ENCODE data around the gene EDEM2. TPM values are rescaled to one million over a fixed set of nuclear protein-coding genes. Genes with fewer than 3 reads are reported as not detected.

Gene EDEM2
- total and polyA plus RNA-seq, 2 donors (not counting 1 experiment from before 2014, with no cell fraction given), result 28.1 to 30.4 TPM

GRCh38 chr20:35133735-35134134 lies 13.4 kb downstream of the EDEM2 start:
- Histone ChIP-seq H3K36me3 (replicated peaks in 1 of 2; ENCODE audit: control extremely low read depth in 1 of 2, control insufficient read depth in 1 of 2, extremely low read depth in 1 of 2, insufficient read depth in 2 of 2, low read length in 1 of 2) (peaks cover 4 to 82% of the 10 kb centered on the region in 2 experiments), H3K79me2 (ENCODE audit: control insufficient read depth, insufficient read depth, low read length) (peaks cover 12% of the 10 kb centered on the region), H3K9ac (ENCODE audit: low read length) (no peak overlapping the region), H3K27ac (ENCODE audit: low read length in 2 of 2) (no peak overlapping the region), H3K4me1 (ENCODE audit: control insufficient read depth in 2 of 2, insufficient read depth in 2 of 2, low read length in 2 of 2) (no peaks in the 10 kb centered on the region), H3K9me3 (ENCODE audit: control extremely low read depth in 1 of 3, control insufficient read depth in 2 of 3, insufficient read depth in 1 of 3, low read length in 2 of 3) (no peaks in the 10 kb centered on the region), H3K27me3 (replicated peaks in 1 of 4; ENCODE audit: control extremely low read depth in 1 of 4, control insufficient read depth in 3 of 4, insufficient read depth in 4 of 4, low read length in 3 of 4) (no peaks in the 10 kb centered on the region), H2AFZ (ENCODE audit: insufficient read depth, low read depth, low read length, poor library complexity, severe bottlenecking) (no peak overlapping the region), H3K4me2 (replicated peaks; ENCODE audit: low read depth, low read length, poor library complexity, severe bottlenecking) (no peak overlapping the region), H3K4me3 (ENCODE audit: control extremely low read depth in 1 of 5, extremely low read depth in 1 of 5, insufficient read depth in 1 of 5, low read depth in 2 of 5, low read length in 4 of 5) (no peak overlapping the region), H4K20me1 (ENCODE audit: control insufficient read depth, insufficient read depth, low read length, poor library complexity, severe bottlenecking) (peaks cover 22% of the 10 kb centered on the region)
- WGBS (ENCODE audit: insufficient coverage), result 96% methylated on average over 2 of the region's 5 CpGs
- POLR2A ChIA-PET, result no interaction called here
- no peaks in the 10 kb centered on the region for H3K27me3 Mint-ChIP-seq
- CTCF ChIA-PET, result no interaction called here
- H3K4me1 Mint-ChIP-seq, result no peaks in the 10 kb centered on the region
- H3K4me3 Mint-ChIP-seq, result no peak overlapping the region
- H3K27ac Mint-ChIP-seq, result no peak overlapping the region
- intact Hi-C loops (cut with micrococcal nuclease), result no loop called here
- ATAC-seq (ENCODE audit: low read depth) (no peak), DNase-seq (no peak)
- TF ChIP-seq EZH2 (IDR thresholded peaks at IDR 0.05; ENCODE audit: borderline replicate concordance, insufficient read depth, low read depth, low read length, poor library complexity, severe bottlenecking) (no peak), CTCF (IDR thresholded peaks at IDR 0.05) (no peak)
- H3K9me3 Mint-ChIP-seq (ENCODE audit: insufficient read depth), result no peaks in the 10 kb centered on the region

- Histone ChIP-seq H3K9me3 (ENCODE audit: control extremely low read depth in 1 of 3, control insufficient read depth in 2 of 3, insufficient read depth in 1 of 3, low read length in 2 of 3) (no peaks in the 10 kb centered on the region), H3K79me2 (ENCODE audit: control insufficient read depth, insufficient read depth, low read length) (peaks cover 7% of the 10 kb centered on the region), H2AFZ (ENCODE audit: insufficient read depth, low read depth, low read length, poor library complexity, severe bottlenecking) (no peak overlapping the region), H3K4me2 (replicated peaks; ENCODE audit: low read depth, low read length, poor library complexity, severe bottlenecking) (no peak overlapping the region), H3K4me1 (ENCODE audit: control insufficient read depth in 2 of 2, insufficient read depth in 2 of 2, low read length in 2 of 2) (no peaks in the 10 kb centered on the region), H3K4me3 (ENCODE audit: control extremely low read depth in 1 of 5, extremely low read depth in 1 of 5, insufficient read depth in 1 of 5, low read depth in 2 of 5, low read length in 4 of 5) (no peak overlapping the region), H3K9ac (ENCODE audit: low read length) (no peak overlapping the region), H3K36me3 (replicated peaks in 1 of 2; ENCODE audit: control extremely low read depth in 1 of 2, control insufficient read depth in 1 of 2, extremely low read depth in 1 of 2, insufficient read depth in 2 of 2, low read length in 1 of 2) (peaks cover 4 to 79% of the 10 kb centered on the region in 2 experiments), H3K27me3 (replicated peaks in 1 of 4; ENCODE audit: control extremely low read depth in 1 of 4, control insufficient read depth in 3 of 4, insufficient read depth in 4 of 4, low read length in 3 of 4) (no peaks in the 10 kb centered on the region), H4K20me1 (ENCODE audit: control insufficient read depth, insufficient read depth, low read length, poor library complexity, severe bottlenecking) (peaks cover 19% of the 10 kb centered on the region), H3K27ac (ENCODE audit: low read length in 2 of 2) (no peak overlapping the region)
- H3K4me3 Mint-ChIP-seq, result no peak overlapping the region
- intact Hi-C loops (cut with micrococcal nuclease), result no loop called here
- H3K27ac Mint-ChIP-seq, result no peak overlapping the region
- no peak for ATAC-seq (ENCODE audit: low read depth)
- H3K27me3 Mint-ChIP-seq, result no peaks in the 10 kb centered on the region
- no peaks in the 10 kb centered on the region for H3K9me3 Mint-ChIP-seq (ENCODE audit: insufficient read depth)
- DNase-seq, result no peak
- H3K4me1 Mint-ChIP-seq, result no peaks in the 10 kb centered on the region
- ChIA-PET POLR2A (no interaction called here), CTCF (no interaction called here)
- TF ChIP-seq CTCF (IDR thresholded peaks at IDR 0.05), result no peak
- TF ChIP-seq EZH2 (IDR thresholded peaks at IDR 0.05; ENCODE audit: borderline replicate concordance, insufficient read depth, low read depth, low read length, poor library complexity, severe bottlenecking), result no peak
- 100% methylated on average over 3 of the region's 5 CpGs for WGBS (ENCODE audit: insufficient coverage)
Observed at GRCh38 chr20:35133031-35133430, 14.1 kb downstream of the EDEM2 start.
